Measurements from ENCODE around the gene CES2.
A peak's percentile ranks its signal among the peaks of the same experiment; 100 is the strongest.
"Not testable (repeated sequence)": the region's sequence is repeated elsewhere in the genome, so short reads cannot be mapped to it uniquely, and the experiment has no call there.

CES2 gene

GRCh38 chr16:66937725-66938337, 2.5 kb downstream of the CES2 start:
- no peak for DNase-seq

- no peak for DNase-seq
Observed at GRCh38 chr16:66939366-66939765, 4.0 kb downstream of the CES2 start.

- DNase-seq: no peak
Observed at GRCh38 chr16:66940236-66940635, 4.9 kb downstream of the CES2 start.

GRCh38 chr16:66942981-66943380, 7.7 kb downstream of the CES2 start:
- DNase-seq: no peak

GRCh38 chr16:66943426-66944053, 8.2 kb downstream of the CES2 start:
- DNase-seq: no peak

- no peak for DNase-seq
Observed at GRCh38 chr16:66944054-66944441, 8.7 kb downstream of the CES2 start.

GRCh38 chr16:66944971-66945370, 9.7 kb downstream of the CES2 start:
- DNase-seq: not testable (repeated sequence)

- no peak for DNase-seq
Observed at GRCh38 chr16:66945939-66946338, 10.6 kb downstream of the CES2 start.

- DNase-seq: no peak
Observed at GRCh38 chr16:66946541-66946940, 11.2 kb downstream of the CES2 start.

- DNase-seq: no peak
Observed at GRCh38 chr16:66946974-66947301, 11.6 kb downstream of the CES2 start.

- DNase-seq: peak; percentile 82
Observed at GRCh38 chr16:66947302-66948065, 12.2 kb downstream of the CES2 start.

- DNase-seq: no peak
Observed at GRCh38 chr16:66948134-66948836, 13.0 kb downstream of the CES2 start.

GRCh38 chr16:66948837-66949225, 13.5 kb downstream of the CES2 start:
- no peak for DNase-seq

- DNase-seq: no peak
Observed at GRCh38 chr16:66949472-66949871, 14.2 kb downstream of the CES2 start.

GRCh38 chr16:66950437-66950836, 15.1 kb downstream of the CES2 start:
- no peak for DNase-seq

GRCh38 chr16:66950971-66951790, 15.9 kb downstream of the CES2 start:
- DNase-seq: no peak

- DNase-seq: no peak
Observed at GRCh38 chr16:66952430-66953110, 17.3 kb downstream of the CES2 start.

GRCh38 chr16:66953462-66954096, 18.3 kb downstream of the CES2 start:
- DNase-seq: no peak

GRCh38 chr16:66954097-66954659, 18.9 kb downstream of the CES2 start:
- peak; percentile 79 for DNase-seq

- DNase-seq: not testable (repeated sequence)
Observed at GRCh38 chr16:66955363-66956153, 20.2 kb downstream of the CES2 start.

- DNase-seq: not testable (repeated sequence)
Observed at GRCh38 chr16:66956154-66956457, 20.8 kb downstream of the CES2 start.

All from stimulated activated CD4-positive, alpha-beta T cell treated with anti-CD3 and anti-CD28 coated beads, Interleukin-4, amount 100 ng/mL, for 1 hour (primary cell).